ENCODE measurements around the gene CRYZ. TPM values are rescaled to one million over a fixed set of nuclear protein-coding genes. Genes with fewer than 3 reads are reported as not detected.

Gene CRYZ
- total RNA-seq = 58.3 and 58.5 TPM in 2 replicates

GRCh38 chr1:74732960-74733603, at the start of gene CRYZ, which contains the start of gene TYW3:
Gene CRYZ (minus strand): TSS chr1:74733050. CDS start chr1:74724821, 8,229 bp downstream.
Gene TYW3 (plus strand): TSS chr1:74733152. CDS start chr1:74733245, 93 bp downstream.

GRCh38 chr1:74673351-74674111, 59.3 kb downstream of the CRYZ start, which contains the start of gene ERICH3:
Gene ERICH3 (minus strand): TSS chr1:74673792. CDS start chr1:74673519, 273 bp downstream.

Other genes with a start within 250 kb of the CRYZ start
- not detected in 2 replicates for gene LRRC53, start 220.4 kb downstream of the CRYZ start, total RNA-seq
- gene ERICH3, start 59.3 kb downstream of the CRYZ start, total RNA-seq = not detected in 2 replicates
- 9.7 and 10.2 TPM in 2 replicates for gene TYW3, start 102 bp upstream of the CRYZ start, total RNA-seq

Measured in placental epithelial cell (primary cell).